HTERT RPE-1 (cell line): ENCODE results near the gene HOXA9.

ENCODE experiments used
- in situ Hi-C: fragments of 300-500 bp; cut with MboI; formaldehyde crosslinking; loops from 4 replicates; pipeline ENCODE4 v1.14.3; 2020; ENCODE audit warnings: low sequenced_read_pairs

Gene HOXA9

GRCh38 chr7:27188386-27189294, 23.3 kb upstream of the HOXA9 start:
- in situ Hi-C loops = no loop called here

GRCh38 chr7:27187475-27188385, 22.4 kb upstream of the HOXA9 start:
- in situ Hi-C loops = no loop called here

GRCh38 chr7:27186668-27187474, 21.5 kb upstream of the HOXA9 start:
- in situ Hi-C loops = no loop called here

- in situ Hi-C loops = no loop called here
Observed at GRCh38 chr7:27185854-27186667, 20.7 kb upstream of the HOXA9 start.

GRCh38 chr7:27185013-27185853, 19.9 kb upstream of the HOXA9 start, which contains the start of gene HOXA11:
Gene HOXA11, minus strand, starts transcription at chr7:27185232. Its CDS starts 88 bp downstream, at chr7:27185144.
- in situ Hi-C loops = no loop called here

- in situ Hi-C loops = no loop called here
Observed at GRCh38 chr7:27184337-27185012, 19.1 kb upstream of the HOXA9 start.

- in situ Hi-C loops = no loop called here
Observed at GRCh38 chr7:27183682-27184336, 18.5 kb upstream of the HOXA9 start.

- in situ Hi-C loops = no loop called here
Observed at GRCh38 chr7:27182861-27183681, 17.7 kb upstream of the HOXA9 start.

GRCh38 chr7:27182285-27182841, 17.0 kb upstream of the HOXA9 start:
- in situ Hi-C loops = no loop called here

- in situ Hi-C loops = no loop called here
Observed at GRCh38 chr7:27181795-27182275, 16.5 kb upstream of the HOXA9 start.

GRCh38 chr7:27180431-27181420, 15.4 kb upstream of the HOXA9 start:
- in situ Hi-C loops = no loop called here

- in situ Hi-C loops = no loop called here
Observed at GRCh38 chr7:27179503-27180430, 14.4 kb upstream of the HOXA9 start.

- in situ Hi-C loops = no loop called here
Observed at GRCh38 chr7:27179030-27179429, 13.7 kb upstream of the HOXA9 start.

- in situ Hi-C loops = no loop called here
Observed at GRCh38 chr7:27178366-27178765, 13.0 kb upstream of the HOXA9 start.
